Ramos (cell line): Measurements from ENCODE around the gene RASGEF1C.

ENCODE experiments used
- in situ Hi-C: fragments of 300-500 bp; cut with MboI; formaldehyde crosslinking; loops from one replicate; pipeline ENCODE4 v1.14.3; 2022; ENCODE audit warnings: low sequenced_read_pairs; ENCODE audit not compliant: unreplicated experiment

Gene RASGEF1C

GRCh38 chr5:180209137-180209581, at the start of gene RASGEF1C:
Gene RASGEF1C (minus strand): TSS chr5:180209211. CDS start chr5:180138052, 71,159 bp downstream.
- in situ Hi-C loops: loop anchor here (25.0 kb wide), 1 partner anchor 253 kb away; no protein-coding TSS in a partner anchor

- in situ Hi-C loops: no loop called here
These were observed 44.2 kb upstream of the RASGEF1C start for GRCh38 chr5:180253036-180253824.

- in situ Hi-C loops: no loop called here
These were observed 42.9 kb upstream of the RASGEF1C start for GRCh38 chr5:180251887-180252286.

GRCh38 chr5:180251141-180251540, 42.1 kb upstream of the RASGEF1C start:
- in situ Hi-C loops: no loop called here

GRCh38 chr5:180250329-180250728, 41.3 kb upstream of the RASGEF1C start:
- in situ Hi-C loops: no loop called here

GRCh38 chr5:180241600-180241999, 32.6 kb upstream of the RASGEF1C start:
- in situ Hi-C loops: no loop called here

- in situ Hi-C loops: no loop called here
These were observed 29.6 kb upstream of the RASGEF1C start for GRCh38 chr5:180238631-180239030.

GRCh38 chr5:180235846-180236245, 26.8 kb upstream of the RASGEF1C start:
- in situ Hi-C loops: no loop called here

GRCh38 chr5:180235077-180235476, 26.1 kb upstream of the RASGEF1C start:
- in situ Hi-C loops: no loop called here

GRCh38 chr5:180234271-180234670, 25.3 kb upstream of the RASGEF1C start:
- in situ Hi-C loops: no loop called here

- in situ Hi-C loops: no loop called here
These were observed 24.7 kb upstream of the RASGEF1C start for GRCh38 chr5:180233729-180234128.

- in situ Hi-C loops: no loop called here
These were observed 21.0 kb upstream of the RASGEF1C start for GRCh38 chr5:180230017-180230416.

GRCh38 chr5:180222056-180222455, 13.0 kb upstream of the RASGEF1C start:
- in situ Hi-C loops: loop anchor here (25.0 kb wide), 1 partner anchor 240 kb away; no protein-coding TSS in a partner anchor

- in situ Hi-C loops: loop anchor here (25.0 kb wide), 1 partner anchor 245 kb away; no protein-coding TSS in a partner anchor
These were observed 8.8 kb upstream of the RASGEF1C start for GRCh38 chr5:180217797-180218196.

GRCh38 chr5:180216646-180217171, 7.7 kb upstream of the RASGEF1C start:
- in situ Hi-C loops: loop anchor here (25.0 kb wide), 1 partner anchor 246 kb away; no protein-coding TSS in a partner anchor

- in situ Hi-C loops: loop anchor here (25.0 kb wide), 1 partner anchor 246 kb away; no protein-coding TSS in a partner anchor
These were observed 7.0 kb upstream of the RASGEF1C start for GRCh38 chr5:180215783-180216630.

- in situ Hi-C loops: loop anchor here (25.0 kb wide), 1 partner anchor 247 kb away; no protein-coding TSS in a partner anchor
These were observed 6.1 kb upstream of the RASGEF1C start for GRCh38 chr5:180214870-180215770.

- in situ Hi-C loops: loop anchor here (25.0 kb wide), 1 partner anchor 249 kb away; no protein-coding TSS in a partner anchor
These were observed 4.7 kb upstream of the RASGEF1C start for GRCh38 chr5:180213657-180214207.

- in situ Hi-C loops: loop anchor here (25.0 kb wide), 1 partner anchor 249 kb away; no protein-coding TSS in a partner anchor
These were observed 4.2 kb upstream of the RASGEF1C start for GRCh38 chr5:180213256-180213600.
